Kidney epithelial cell (primary cell): ENCODE data around the gene CCDC201. TPM values are rescaled to one million over a fixed set of nuclear protein-coding genes. Genes with fewer than 3 reads are reported as not detected.
"Not testable (repeated sequence)": the region's sequence is repeated elsewhere in the genome, so short reads cannot be mapped to it uniquely, and the experiment has no call there.

ENCODE experiments used
- DNase-seq: peaks from one replicate; pipeline ENCODE4 v3.0.0-alpha.2; 2010; ENCODE audit warnings: low read depth
- H3K27me3 ChIP-seq: 2 replicates; pipeline ENCODE4 v1.6.0; 2011; ENCODE audit warnings: low read length; ENCODE audit not compliant: control insufficient read depth, insufficient read depth
- H3K36me3 ChIP-seq: 2 replicates; pipeline ENCODE4 v1.5.1; 2011; ENCODE audit warnings: low read length; ENCODE audit not compliant: control insufficient read depth, insufficient read depth
- H3K4me3 ChIP-seq: 2 replicates; pipeline ENCODE4 v1.5.1; 2011; ENCODE audit warnings: low read depth, mild to moderate bottlenecking, control low read depth, low read length
- total RNA-seq: library from RNA; depleted of rRNA; stranded (reverse); fragments of >200 nt; gene quantifications from 2 replicates; pipeline ENCODE4 v1.2.3, GENCODE V29; 2015
- TF ChIP-seq, protein P1 (sequence below): IDR thresholded peaks from 2 replicates; pipeline ENCODE4 v1.5.1; 2011; ENCODE audit warnings: mild to moderate bottlenecking, moderate library complexity, low read length, control low read depth, inconsistent platforms; ENCODE audit not compliant: insufficient read depth, poor library complexity, severe bottlenecking

CCDC201 gene
- total RNA-seq, 1 donor from 2014 or later, result not detected

DNA sequence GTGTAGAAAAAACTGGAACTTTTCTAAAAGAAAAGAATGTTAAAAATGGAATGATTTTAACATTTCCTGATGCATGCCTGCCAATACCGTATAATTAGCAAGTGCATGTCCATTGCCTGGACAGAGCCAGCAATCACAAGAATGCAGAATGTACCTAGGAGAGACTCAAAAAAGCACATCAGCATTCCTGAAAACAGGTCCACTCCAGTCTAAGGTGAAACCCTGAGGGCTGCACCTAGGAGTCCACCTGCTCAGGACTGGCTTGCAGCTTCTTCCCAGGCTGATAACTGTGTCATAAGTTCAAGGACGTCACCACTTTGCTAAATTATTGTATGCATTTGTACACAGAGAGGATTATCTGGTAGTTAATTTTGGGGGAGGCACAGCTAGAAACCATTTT lies 5.4 kb downstream of the CCDC201 start:
- Histone ChIP-seq H3K27me3 (peaks cover under 1% of the 10 kb centered on the region), H3K36me3 (no peaks in the 10 kb centered on the region), H3K4me3 (no peak overlapping the region)
- no peak for DNase-seq
- TF ChIP-seq, protein P1, sequence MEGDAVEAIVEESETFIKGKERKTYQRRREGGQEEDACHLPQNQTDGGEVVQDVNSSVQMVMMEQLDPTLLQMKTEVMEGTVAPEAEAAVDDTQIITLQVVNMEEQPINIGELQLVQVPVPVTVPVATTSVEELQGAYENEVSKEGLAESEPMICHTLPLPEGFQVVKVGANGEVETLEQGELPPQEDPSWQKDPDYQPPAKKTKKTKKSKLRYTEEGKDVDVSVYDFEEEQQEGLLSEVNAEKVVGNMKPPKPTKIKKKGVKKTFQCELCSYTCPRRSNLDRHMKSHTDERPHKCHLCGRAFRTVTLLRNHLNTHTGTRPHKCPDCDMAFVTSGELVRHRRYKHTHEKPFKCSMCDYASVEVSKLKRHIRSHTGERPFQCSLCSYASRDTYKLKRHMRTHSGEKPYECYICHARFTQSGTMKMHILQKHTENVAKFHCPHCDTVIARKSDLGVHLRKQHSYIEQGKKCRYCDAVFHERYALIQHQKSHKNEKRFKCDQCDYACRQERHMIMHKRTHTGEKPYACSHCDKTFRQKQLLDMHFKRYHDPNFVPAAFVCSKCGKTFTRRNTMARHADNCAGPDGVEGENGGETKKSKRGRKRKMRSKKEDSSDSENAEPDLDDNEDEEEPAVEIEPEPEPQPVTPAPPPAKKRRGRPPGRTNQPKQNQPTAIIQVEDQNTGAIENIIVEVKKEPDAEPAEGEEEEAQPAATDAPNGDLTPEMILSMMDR, result no peak

DNA sequence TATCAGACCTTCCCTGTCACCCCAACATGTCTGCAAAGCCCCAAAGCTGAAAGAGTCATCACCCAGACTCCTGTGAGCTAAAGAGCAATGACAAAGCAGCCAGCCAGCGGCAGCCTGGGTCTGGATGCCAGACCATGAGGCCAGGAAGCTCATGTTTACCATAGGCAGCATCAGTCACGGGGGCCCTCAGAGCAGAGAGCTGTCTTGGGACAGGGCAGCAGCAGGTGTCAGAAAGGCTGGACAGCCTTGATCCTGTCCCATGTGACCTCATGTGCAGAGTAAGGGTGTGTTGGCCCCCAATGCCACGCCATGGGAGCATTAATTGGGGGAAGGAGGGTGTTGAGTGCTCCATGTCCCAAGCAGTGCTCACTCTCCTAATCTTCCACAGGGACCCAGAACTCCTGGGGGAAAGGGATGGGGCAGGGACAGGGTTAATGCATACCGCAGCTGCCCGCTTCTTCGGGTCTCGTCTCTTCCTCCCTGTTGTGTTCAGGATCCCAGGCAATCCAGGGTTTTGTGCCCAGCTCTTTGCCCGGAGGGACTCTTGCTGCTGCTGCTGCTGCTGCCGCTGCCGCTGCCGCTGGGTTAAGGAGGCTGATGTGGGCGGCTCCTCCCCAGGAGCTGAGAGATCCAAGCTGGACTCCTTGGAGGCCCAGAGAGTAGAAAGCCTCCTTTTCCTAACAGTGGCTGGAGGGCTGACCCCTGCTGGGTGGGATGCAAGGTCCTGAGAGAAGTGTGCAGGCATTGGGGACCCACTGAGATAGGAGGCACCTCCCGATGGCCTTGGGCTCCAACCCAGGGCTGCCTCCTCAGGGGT lies 7.1 kb downstream of the CCDC201 start:
- H3K36me3 ChIP-seq, result no peaks in the 10 kb centered on the region
- DNase-seq, result no peak
- H3K27me3 ChIP-seq, result peaks cover 3% of the 10 kb centered on the region
- H3K4me3 ChIP-seq, result no peak overlapping the region
- TF ChIP-seq, protein P1, result no peak

DNA sequence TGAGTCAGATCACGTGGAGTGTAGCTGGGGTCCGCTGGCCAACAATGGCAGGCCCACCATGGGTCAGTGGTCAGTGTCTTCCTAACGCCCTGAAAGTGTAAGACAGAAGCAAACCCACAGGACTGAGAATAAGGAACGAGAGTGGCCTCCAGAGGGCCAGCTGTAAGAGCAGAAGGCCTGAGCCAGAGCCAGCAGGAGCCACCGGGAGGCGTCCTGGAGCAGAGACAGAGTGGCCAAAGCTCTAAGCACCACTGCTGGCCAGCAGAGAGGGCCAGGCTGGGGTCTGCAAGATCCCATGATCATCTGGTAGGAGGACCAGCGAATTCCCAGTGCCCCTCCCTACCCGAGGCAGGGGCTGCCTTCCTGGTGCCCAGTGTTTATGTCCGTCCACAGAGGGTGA lies 9.2 kb downstream of the CCDC201 start:
- no peak for DNase-seq
- TF ChIP-seq, protein P1, result peak; percentile 15

DNA sequence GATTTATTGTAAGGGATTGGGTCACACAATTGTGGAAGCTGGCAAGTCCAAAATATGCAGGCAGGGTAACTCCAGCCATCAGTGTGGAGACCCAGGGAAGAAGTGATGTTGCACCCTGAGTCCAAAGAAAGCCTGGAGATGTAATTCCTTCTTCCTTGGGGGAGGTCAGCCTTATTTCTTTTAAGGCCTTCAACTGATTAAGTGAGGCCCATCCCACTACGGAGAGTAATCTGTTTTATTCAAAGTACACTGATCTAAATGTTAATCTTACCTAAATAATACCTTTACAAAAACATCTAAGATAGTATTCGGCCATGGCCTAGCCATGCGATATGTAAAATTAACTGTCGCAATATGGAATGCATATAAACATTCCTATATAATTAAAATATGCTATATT lies 16.0 kb downstream of the CCDC201 start:
- not testable (repeated sequence) for H3K36me3 ChIP-seq, H3K4me3 ChIP-seq, H3K27me3 ChIP-seq, DNase-seq

More for the DNA sequence above, 9.2 kb downstream of the CCDC201 start:
- Histone ChIP-seq H3K36me3 (no peaks in the 10 kb centered on the region), H3K27me3 (peaks cover 3% of the 10 kb centered on the region), H3K4me3 (no peak overlapping the region)

DNA sequence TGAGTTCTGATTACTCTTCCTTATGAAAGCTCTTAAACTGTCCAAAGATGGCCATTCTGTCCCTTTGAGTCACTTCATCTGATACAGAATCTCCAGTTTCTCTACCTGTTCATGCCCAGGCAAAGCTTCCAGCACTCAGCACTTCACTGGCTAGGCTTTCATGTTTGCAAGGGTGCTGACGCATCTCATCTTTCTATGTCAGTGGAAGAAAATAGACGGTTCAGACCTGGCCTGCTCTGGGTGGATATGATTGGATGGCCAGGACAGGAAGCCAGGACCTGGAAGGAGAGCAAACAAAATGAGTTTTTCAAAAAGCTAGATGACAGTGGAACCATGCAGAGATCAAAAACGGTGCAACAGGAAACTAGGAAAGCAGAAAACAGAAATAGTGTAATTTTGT lies 17.2 kb downstream of the CCDC201 start:
- DNase-seq, H3K27me3 ChIP-seq, H3K36me3 ChIP-seq, H3K4me3 ChIP-seq: not testable (repeated sequence)

DNA sequence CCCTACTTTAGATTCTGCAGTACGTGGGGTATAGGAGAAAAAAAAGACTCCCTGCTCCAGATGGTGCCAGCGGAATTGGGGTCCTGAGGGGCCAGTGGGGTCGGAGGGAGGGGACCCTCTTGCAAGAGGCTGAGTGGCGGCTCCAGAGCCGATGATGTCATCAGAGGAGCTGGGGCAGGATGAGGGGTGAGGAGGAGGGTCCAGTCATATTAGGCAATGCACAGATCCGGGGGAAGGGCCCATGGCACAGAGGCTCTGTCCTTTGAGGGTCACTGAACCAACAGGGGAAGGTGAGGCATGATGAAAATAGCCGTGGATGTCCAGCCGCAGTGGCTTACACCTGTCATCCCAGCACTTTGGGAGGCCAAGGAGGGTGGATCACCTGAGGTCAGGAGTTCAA lies 19.4 kb downstream of the CCDC201 start:
- H3K27me3 ChIP-seq, H3K4me3 ChIP-seq, H3K36me3 ChIP-seq, DNase-seq: not testable (repeated sequence)

DNA sequence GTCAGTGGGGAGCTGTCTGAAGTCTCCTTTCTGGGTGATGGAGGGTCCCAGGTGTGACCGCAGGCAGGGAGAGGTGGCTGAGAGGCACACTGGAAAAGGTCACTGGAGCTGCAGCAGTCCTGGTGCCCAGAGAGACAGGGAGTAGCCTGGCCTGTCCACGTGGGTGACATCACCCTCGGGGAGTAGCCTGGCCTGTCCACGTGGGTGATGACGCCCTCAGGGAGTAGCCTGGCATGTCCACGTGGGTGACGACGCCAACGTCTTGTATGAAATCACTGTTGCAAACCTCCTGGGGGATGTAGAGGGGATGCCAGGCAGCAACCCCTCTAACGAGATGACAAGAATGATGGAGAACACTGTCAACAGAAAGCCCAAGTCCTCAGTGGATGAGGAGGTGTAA lies 19.9 kb downstream of the CCDC201 start:
- DNase-seq, H3K4me3 ChIP-seq, H3K27me3 ChIP-seq, H3K36me3 ChIP-seq: not testable (repeated sequence)

DNA sequence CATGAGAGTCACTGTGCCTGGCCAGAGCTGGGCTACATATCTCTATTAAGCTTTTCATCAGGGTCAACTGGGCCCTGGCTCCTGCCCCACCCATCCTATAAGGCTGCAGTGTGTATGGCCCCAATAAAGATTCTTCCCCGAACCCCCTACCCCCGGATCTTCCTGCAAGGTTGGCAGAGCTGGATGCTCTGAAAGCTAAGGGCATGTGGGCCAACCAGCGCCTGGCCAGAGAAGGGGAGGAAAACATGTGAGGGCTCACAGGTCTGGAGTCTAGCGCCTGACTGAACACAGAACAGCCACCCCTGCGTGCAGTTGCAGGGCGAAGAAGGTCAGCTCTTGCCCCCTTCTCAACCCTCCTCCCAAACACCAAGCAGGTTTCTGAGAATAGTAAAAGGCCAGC lies 24.1 kb downstream of the CCDC201 start:
- H3K36me3 ChIP-seq, H3K27me3 ChIP-seq: not testable (repeated sequence)

DNA sequence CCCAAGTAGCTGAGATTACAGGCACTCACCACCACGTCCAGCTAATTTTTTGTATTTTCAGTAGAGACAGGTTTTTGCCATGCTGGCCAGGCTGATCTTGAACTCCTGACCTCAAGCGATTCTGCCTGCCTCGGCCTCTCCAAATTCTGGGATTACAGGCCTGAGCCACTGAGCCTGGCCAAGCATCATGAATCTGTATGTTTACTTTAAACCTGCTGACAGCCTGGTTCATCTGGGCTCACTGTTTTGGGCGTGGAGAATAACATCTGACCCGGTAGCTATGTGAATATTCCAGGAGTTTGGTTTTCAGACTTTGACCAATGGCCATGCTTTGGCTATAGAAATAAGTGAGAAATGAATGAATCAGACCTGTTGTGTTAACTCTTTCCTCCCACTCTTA lies 26.3 kb downstream of the CCDC201 start:
- DNase-seq, H3K4me3 ChIP-seq, H3K27me3 ChIP-seq, H3K36me3 ChIP-seq: not testable (repeated sequence)

More for the DNA sequence above, 24.1 kb downstream of the CCDC201 start:
- not testable (repeated sequence) for H3K4me3 ChIP-seq, DNase-seq

DNA sequence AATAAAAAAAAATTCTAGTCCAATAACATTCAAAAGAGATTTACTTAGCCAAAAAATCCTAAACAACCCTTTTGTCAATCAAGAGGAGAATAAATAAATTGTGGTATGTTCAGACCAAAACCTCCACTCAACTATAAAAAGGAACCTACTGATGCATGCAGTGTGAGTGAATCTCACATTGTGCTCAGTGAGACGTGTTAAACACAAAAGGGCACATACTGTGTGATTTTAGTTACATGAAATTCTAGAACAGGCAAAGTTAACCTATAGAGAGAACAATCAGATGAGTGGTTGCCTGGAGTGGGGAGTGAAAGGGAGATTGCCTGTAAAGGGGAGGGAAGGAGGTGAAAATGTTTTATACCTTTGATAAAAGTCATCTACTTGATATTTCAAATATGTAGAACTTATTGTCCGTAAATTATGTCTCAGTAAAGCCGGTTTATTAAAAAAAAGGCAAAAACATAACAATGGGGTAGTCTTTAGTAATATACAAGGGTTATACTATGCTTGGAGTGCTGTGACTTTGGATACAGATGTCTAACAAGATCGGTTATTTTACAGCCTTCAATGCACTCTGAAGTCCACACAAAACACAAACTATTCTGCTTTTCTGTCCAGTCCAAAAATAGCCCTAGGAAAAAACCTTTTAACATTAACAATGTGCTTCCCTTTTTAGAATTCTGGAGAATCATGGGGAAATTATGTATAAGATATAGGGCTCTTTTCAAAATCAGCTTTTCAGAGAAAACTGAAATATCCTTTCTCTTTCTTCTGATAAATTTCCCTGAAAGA lies 30.8 kb downstream of the CCDC201 start:
- not testable (repeated sequence) for H3K36me3 ChIP-seq, H3K4me3 ChIP-seq, DNase-seq, H3K27me3 ChIP-seq

DNA sequence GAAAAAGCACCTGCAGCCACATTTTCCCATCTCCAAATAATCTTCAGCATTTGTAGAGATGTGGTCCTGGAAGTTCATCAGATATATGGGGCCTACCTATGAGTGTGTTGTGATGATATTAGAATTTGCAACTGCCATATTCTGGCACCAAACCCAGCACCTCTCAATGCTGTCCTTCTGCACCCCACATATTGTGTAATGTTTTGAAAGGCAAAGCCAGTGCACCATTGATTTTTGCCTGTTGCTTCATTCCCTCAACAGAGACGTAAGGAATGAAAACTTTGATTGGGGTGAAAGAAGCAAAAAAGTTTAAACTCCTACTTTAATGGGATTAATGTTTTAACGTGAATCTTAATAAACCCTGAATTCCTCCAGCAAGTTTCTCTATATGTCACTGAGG lies 34.0 kb downstream of the CCDC201 start:
- H3K27me3 ChIP-seq, H3K36me3 ChIP-seq, DNase-seq, H3K4me3 ChIP-seq: not testable (repeated sequence)
